ENCODE results near the gene HOXB2.

HOXB2 gene

DNA sequence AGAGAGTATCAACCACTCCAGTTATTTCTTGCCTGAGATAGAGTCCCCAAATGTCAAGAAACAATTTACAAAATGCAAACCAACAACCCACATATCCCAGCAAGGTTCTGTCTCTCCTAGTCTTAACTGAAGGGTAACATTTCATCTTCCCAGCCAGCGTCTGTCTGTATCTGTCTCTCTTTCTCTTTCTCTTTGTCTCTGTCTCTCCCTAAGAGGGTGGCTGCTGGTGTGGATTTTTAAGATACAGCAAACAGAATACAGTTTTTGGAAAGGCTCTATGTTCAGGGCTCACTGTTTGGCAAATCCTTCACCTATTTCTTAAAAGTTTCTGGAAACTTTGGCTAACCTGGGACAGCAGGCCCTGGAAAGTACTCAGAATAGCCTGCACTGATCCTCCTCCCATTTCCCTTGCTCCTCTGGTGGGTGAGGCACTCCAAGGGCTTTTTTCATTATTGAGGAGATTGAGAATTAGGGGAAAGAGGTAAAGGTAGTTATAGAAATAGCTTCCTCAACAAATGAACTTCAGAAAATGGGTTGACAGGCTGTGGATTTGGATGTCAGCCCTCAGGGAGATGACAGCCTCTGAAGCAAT lies 27.0 kb upstream of the HOXB2 start:
- Histone ChIP-seq H3K27me3 (replicated peaks; ENCODE audit: control insufficient read depth, insufficient read depth, low read length) (no peaks in the 10 kb centered on the region), H3K4me3 (replicated peaks; ENCODE audit: low read depth, low read length) (no peak overlapping the region)
- TF ChIP-seq, protein P1, sequence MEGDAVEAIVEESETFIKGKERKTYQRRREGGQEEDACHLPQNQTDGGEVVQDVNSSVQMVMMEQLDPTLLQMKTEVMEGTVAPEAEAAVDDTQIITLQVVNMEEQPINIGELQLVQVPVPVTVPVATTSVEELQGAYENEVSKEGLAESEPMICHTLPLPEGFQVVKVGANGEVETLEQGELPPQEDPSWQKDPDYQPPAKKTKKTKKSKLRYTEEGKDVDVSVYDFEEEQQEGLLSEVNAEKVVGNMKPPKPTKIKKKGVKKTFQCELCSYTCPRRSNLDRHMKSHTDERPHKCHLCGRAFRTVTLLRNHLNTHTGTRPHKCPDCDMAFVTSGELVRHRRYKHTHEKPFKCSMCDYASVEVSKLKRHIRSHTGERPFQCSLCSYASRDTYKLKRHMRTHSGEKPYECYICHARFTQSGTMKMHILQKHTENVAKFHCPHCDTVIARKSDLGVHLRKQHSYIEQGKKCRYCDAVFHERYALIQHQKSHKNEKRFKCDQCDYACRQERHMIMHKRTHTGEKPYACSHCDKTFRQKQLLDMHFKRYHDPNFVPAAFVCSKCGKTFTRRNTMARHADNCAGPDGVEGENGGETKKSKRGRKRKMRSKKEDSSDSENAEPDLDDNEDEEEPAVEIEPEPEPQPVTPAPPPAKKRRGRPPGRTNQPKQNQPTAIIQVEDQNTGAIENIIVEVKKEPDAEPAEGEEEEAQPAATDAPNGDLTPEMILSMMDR (IDR thresholded peaks at IDR 0.05; ENCODE audit: insufficient read depth, low read length, poor library complexity, severe bottlenecking), result no peak

DNA sequence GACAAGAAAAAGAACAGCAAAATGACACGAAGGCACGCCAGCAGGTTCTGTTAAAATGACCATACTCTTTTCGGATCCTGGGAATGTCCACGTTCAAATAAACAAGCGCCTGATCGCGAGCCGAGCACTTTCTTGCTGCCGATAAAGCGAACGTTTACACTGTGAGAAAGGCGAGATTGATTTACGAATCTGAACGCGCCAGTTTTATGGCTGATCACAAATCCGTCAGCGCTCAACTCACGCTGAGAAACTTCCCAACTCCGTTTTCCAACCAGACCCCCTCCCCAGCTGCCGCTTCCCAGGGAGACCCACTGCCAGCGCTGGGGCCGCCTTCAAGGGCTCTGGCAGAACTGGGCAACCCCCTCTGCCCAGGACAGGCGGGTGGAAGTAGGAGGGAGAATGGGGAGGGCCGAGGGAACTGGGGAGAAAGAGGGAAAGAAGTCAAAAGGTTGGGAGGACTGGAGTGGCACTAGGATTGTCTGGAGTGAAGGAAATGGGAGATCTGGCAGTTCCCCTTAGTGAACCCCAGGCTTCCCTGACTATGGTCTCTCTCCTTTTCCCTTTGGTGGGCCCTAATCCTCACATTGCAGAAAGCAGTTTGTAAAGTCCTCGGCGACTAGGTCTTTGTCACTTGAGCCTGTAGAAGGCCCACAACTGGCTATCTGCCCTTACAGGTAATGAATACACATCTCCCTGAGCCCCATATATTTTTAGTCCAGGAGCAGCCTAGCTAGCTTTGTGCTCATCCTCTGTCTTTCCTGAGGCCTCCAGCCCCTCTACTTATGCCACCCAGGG lies 26.3 kb upstream of the HOXB2 start:
- Histone ChIP-seq H3K36me3 (ENCODE audit: control insufficient read depth, insufficient read depth, low read length) (no peaks in the 10 kb centered on the region), H3K4me3 (replicated peaks; ENCODE audit: low read depth, low read length) (no peak overlapping the region), H3K27me3 (replicated peaks; ENCODE audit: control insufficient read depth, insufficient read depth, low read length) (no peaks in the 10 kb centered on the region)
- DNase-seq (ENCODE audit: extremely low read depth, insufficient read length), result no peak
- TF ChIP-seq, protein P1 (IDR thresholded peaks at IDR 0.05; ENCODE audit: insufficient read depth, low read length, poor library complexity, severe bottlenecking), result no peak

More for the DNA sequence above, 27.0 kb upstream of the HOXB2 start:
- no peak for DNase-seq (ENCODE audit: extremely low read depth, insufficient read length)
- no peaks in the 10 kb centered on the region for H3K36me3 ChIP-seq (ENCODE audit: control insufficient read depth, insufficient read depth, low read length)

DNA sequence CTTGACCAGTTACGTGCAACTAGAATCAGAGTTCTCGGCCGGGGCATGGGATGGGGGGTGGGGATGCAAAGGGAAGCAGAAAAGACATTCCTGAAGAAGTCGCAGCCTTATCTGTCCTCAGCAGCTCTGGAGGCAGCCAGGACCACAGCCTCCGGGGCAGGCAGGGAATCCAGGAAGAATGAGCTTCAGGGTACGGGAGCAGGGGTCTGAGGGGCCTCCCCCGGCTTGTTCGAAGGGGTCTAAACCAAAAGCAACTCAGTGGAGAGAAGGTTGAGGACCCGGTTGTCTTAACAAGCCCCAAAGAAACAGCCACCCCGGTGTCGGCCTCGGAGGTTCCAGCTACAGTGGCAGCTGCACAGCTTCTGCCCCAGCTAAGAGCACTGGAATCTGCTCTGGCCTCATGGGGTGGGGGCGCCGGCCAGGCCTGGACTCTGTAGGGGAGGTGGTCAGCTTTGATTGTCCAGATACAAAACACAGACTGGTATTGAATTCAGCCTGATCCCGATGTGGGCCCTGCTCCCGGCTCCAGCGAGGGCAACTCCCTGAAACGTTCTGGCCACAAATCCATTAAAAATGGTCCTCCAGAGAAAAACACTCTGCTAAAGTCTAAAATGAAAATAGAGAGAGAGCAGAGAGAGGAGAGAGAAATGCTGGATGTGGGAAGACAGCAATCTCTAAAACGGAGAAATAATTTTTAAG lies 25.6 kb upstream of the HOXB2 start:
- no peak for DNase-seq (ENCODE audit: extremely low read depth, insufficient read length)
- no peak overlapping the region for H3K4me3 ChIP-seq (replicated peaks; ENCODE audit: low read depth, low read length)
- no peaks in the 10 kb centered on the region for H3K36me3 ChIP-seq (ENCODE audit: control insufficient read depth, insufficient read depth, low read length)
- TF ChIP-seq, protein P1 (IDR thresholded peaks at IDR 0.05; ENCODE audit: insufficient read depth, low read length, poor library complexity, severe bottlenecking), result no peak
- no peaks in the 10 kb centered on the region for H3K27me3 ChIP-seq (replicated peaks; ENCODE audit: control insufficient read depth, insufficient read depth, low read length)

DNA sequence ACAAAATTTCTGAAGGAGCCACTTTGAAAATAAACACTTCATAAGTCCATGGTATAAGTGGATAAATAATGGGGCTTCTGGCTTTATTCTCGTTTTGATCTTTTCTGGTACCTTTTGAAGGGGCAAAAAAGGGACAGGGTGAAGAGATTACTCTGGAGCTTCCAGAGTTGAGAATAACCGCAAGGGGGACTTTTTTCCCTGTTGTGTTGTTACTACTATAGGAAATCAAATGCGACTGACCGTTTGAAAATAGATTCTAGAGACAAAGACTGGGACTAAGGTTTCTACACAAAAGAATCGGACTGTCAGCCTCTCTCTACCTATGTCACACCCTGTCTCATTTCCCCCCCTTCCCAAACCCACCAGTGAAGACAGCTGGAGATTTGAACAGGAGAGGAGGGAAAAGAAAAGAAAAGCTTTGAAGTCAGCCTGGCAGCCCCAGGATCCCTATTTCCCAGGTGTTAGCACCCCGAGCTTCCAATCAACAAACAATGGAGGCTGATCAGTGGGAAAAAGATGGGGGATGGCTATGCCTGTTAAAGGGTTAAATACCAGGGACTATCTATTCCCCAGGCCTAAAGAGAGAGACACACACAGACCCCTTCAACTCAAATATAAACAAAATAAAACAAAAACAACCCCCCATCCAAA lies 24.9 kb upstream of the HOXB2 start:
- H3K4me3 ChIP-seq (replicated peaks; ENCODE audit: low read depth, low read length), result no peak overlapping the region
- DNase-seq (ENCODE audit: extremely low read depth, insufficient read length), result no peak
- H3K27me3 ChIP-seq (replicated peaks; ENCODE audit: control insufficient read depth, insufficient read depth, low read length), result no peaks in the 10 kb centered on the region
- TF ChIP-seq, protein P1 (IDR thresholded peaks at IDR 0.05; ENCODE audit: insufficient read depth, low read length, poor library complexity, severe bottlenecking), result no peak
- H3K36me3 ChIP-seq (ENCODE audit: control insufficient read depth, insufficient read depth, low read length), result no peaks in the 10 kb centered on the region

DNA sequence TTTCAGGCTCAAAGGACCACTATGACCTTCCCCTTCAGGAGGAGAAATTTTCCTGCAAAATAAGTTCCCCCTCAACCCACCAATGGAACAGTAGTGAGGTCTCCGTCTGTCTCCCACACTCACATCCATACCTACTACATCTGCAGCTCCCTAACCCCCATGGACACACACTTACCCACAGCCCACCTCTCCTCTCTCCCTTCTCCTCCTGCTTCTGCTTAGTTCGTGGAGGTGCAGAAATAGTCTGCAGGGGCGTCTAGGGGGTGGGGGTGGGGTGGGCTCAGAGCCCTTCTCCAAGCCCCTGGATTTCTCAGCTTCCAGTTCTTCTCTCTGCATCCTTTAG lies 24.3 kb upstream of the HOXB2 start:
- H3K36me3 ChIP-seq (ENCODE audit: control insufficient read depth, insufficient read depth, low read length), result no peaks in the 10 kb centered on the region
- H3K27me3 ChIP-seq (replicated peaks; ENCODE audit: control insufficient read depth, insufficient read depth, low read length), result no peaks in the 10 kb centered on the region
- TF ChIP-seq, protein P1 (IDR thresholded peaks at IDR 0.05; ENCODE audit: insufficient read depth, low read length, poor library complexity, severe bottlenecking), result no peak
- H3K4me3 ChIP-seq (replicated peaks; ENCODE audit: low read depth, low read length), result no peak overlapping the region
- no peak for DNase-seq (ENCODE audit: extremely low read depth, insufficient read length)

All from GM06990 (cell line).